GM12864 (cell line): ENCODE results near the gene CEL.

Experiments
- DNase-seq: peaks from one replicate; pipeline ENCODE4 v3.0.0-alpha.2; 2011; ENCODE audit warnings: low read depth
- H3K4me3 ChIP-seq: 2 replicates; pipeline ENCODE4 v1.5.1; 2011; ENCODE audit warnings: mild to moderate bottlenecking, low read depth, low read length, control low read depth
- CTCF ChIP-seq: IDR thresholded peaks from 2 replicates; pipeline ENCODE4 v1.5.1; 2011; ENCODE audit warnings: low read depth, mild to moderate bottlenecking, moderate library complexity, low read length, control low read depth, inconsistent platforms; ENCODE audit errors: missing control alignments

Gene CEL

GRCh38 chr9:133103183-133103986 is 41.6 kb downstream of the CEL start:
- peak; percentile 89 for TF ChIP-seq CTCF
- no peak for DNase-seq
- no peak overlapping the region for H3K4me3 ChIP-seq

GRCh38 chr9:133103987-133104505 is 42.3 kb downstream of the CEL start:
- no peak for DNase-seq
- no peak overlapping the region for H3K4me3 ChIP-seq
- no peak for TF ChIP-seq CTCF

GRCh38 chr9:133104718-133105460 is 43.1 kb downstream of the CEL start:
- H3K4me3 ChIP-seq, result no peak overlapping the region
- no peak for TF ChIP-seq CTCF
- no peak for DNase-seq

GRCh38 chr9:133105461-133105770 is 43.6 kb downstream of the CEL start:
- TF ChIP-seq CTCF, result no peak
- H3K4me3 ChIP-seq, result no peak overlapping the region
- DNase-seq, result no peak

GRCh38 chr9:133106511-133107244 is 44.9 kb downstream of the CEL start:
- no peak for DNase-seq
- H3K4me3 ChIP-seq, result no peak overlapping the region
- no peak for TF ChIP-seq CTCF

GRCh38 chr9:133107245-133107722 is 45.5 kb downstream of the CEL start:
- DNase-seq, result no peak
- no peak overlapping the region for H3K4me3 ChIP-seq

More at GRCh38 chr9:133107245-133107722, 45.5 kb downstream of the CEL start:
- TF ChIP-seq CTCF, result no peak
